MG63 (cell line): Measurements from ENCODE around the gene KIF6. TPM values are rescaled to one million over a fixed set of nuclear protein-coding genes. Genes with fewer than 3 reads are reported as not detected.

Experiments
- DNase-seq: peaks from one replicate; pipeline ENCODE4 v3.0.0-alpha.2; 2020
- H3K27me3 ChIP-seq: fragments of 250-450 bp; sonication (Bioruptor Pico); 2 replicates; pipeline ENCODE4 v1.5.1; 2020; ENCODE audit warnings: mild to moderate bottlenecking, moderate library complexity
- H3K36me3 ChIP-seq: fragments of 250-450 bp; sonication (Bioruptor Pico); 2 replicates; pipeline ENCODE4 v1.5.1; 2020; ENCODE audit warnings: mild to moderate bottlenecking, moderate library complexity
- H3K4me3 ChIP-seq: fragments of 250-450 bp; sonication (Bioruptor Pico); 2 replicates; pipeline ENCODE4 v1.5.1; 2020; ENCODE audit warnings: mild to moderate bottlenecking, moderate library complexity
- H3K9me3 ChIP-seq: fragments of 250-450 bp; sonication (Bioruptor Pico); 2 replicates; pipeline ENCODE4 v1.5.1; 2020; ENCODE audit warnings: mild to moderate bottlenecking, moderate library complexity
- total RNA-seq: library from RNA; depleted of rRNA; stranded (reverse); fragments of >200 nt; shearing (Covaris generic); gene quantifications from 2 replicates; pipeline ENCODE4 v1.2.3, GENCODE V29; 2014; ENCODE audit warnings: low replicate concordance

The KIF6 gene
- total RNA-seq, 1 experiment from 2014 or later: not detected

DNA sequence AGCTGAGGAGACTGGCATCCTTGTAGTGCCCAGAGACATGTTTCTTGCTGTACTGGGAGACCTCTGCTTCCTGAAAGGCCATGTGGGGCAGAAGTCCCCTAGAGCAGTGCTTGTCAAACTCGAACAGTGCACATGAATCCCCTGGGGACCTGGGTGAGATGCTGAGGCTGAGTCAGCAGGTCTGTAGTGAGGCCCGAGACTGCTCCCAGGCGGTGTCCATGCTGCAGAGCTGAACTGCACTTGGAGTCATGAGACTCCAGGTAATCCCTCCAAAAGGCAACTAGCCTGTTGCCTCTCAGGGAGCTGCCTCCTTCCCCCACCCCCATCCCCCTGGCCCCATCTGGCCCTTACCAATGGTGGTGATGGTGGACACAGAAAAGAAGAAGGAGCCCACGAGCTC lies 414.7 kb downstream of the KIF6 start:
- H3K36me3 ChIP-seq: no peaks in the 10 kb centered on the region
- no peaks in the 10 kb centered on the region for H3K9me3 ChIP-seq
- no peak for DNase-seq
- H3K27me3 ChIP-seq: no peaks in the 10 kb centered on the region
- H3K4me3 ChIP-seq: no peak overlapping the region

DNA sequence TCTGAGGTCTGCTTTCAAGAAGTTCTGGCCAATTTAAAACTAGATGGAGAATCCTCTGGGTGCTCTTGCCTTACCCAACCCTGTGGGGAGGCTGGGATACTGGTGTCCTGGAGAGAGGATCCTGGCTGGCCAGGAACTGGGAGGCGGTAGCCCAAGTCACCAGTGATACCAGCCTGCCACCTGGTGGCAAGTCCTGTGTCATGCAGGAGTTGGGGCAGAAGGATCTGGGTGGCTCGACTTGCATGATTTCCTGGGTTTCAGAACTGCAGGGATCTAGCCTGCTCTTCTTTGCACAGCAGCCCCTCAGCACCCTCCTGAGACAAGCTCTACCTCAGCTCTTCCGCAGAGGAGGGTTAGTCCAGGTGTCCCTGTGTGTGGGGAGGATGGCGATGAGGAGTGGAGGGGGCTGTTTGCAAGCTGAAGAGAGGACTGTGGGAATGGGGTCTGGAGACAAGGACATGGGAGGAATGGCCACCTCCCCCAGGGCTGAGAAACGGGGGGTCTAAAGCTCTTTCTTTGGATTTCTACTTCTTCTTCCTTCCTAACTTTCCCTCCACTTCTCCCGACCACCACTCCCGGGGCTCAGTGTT lies 415.2 kb downstream of the KIF6 start:
- peak; percentile 46 for DNase-seq
- no peak overlapping the region for H3K4me3 ChIP-seq

DNA sequence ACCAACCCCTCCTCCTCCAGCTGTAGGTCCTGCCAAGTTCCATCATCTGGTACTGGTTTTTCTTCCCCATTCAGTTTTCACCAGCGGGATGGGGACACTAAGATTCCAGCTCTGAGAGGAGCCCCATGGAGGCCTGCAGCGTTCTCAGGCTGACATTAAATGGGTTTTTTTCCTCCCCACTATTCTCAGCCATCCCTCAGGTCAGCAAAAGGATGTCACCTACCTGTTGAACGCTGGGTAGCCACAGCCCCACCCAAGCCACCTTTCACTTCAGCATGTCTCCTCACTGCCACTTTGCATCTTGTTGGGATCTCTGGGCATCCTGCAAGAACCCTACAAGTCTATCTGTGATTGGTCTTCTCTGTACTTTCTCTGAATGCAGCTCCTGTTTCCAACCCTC lies 417.7 kb downstream of the KIF6 start:
- no peaks in the 10 kb centered on the region for H3K9me3 ChIP-seq
- no peak overlapping the region for H3K4me3 ChIP-seq
- no peaks in the 10 kb centered on the region for H3K27me3 ChIP-seq
- no peak for DNase-seq
- no peaks in the 10 kb centered on the region for H3K36me3 ChIP-seq

More for the DNA sequence above, 415.2 kb downstream of the KIF6 start:
- H3K9me3 ChIP-seq: no peaks in the 10 kb centered on the region
- no peaks in the 10 kb centered on the region for H3K36me3 ChIP-seq
- no peaks in the 10 kb centered on the region for H3K27me3 ChIP-seq

DNA sequence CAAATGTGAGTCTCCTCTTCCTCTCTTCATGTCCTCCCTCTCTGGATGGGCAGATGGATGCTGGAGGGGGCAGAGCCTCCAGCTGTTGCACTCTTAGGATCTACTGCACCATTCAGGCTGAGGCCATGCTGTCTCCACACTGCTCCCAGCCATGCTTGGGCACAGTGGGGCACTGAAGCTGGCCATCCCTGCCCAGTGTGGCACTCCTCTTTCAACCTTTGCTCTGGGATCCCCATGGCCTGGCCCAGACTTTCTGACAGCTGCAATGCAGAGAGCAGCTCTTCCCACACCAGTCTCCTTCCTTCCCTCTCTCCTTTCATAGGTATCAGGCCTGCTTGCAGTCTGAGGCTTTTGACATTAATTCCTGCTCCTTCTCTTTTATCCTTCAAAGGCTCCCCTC lies 420.3 kb downstream of the KIF6 start:
- no peak overlapping the region for H3K4me3 ChIP-seq
- H3K27me3 ChIP-seq: no peaks in the 10 kb centered on the region
- no peaks in the 10 kb centered on the region for H3K36me3 ChIP-seq
- no peak for DNase-seq
- H3K9me3 ChIP-seq: no peaks in the 10 kb centered on the region

DNA sequence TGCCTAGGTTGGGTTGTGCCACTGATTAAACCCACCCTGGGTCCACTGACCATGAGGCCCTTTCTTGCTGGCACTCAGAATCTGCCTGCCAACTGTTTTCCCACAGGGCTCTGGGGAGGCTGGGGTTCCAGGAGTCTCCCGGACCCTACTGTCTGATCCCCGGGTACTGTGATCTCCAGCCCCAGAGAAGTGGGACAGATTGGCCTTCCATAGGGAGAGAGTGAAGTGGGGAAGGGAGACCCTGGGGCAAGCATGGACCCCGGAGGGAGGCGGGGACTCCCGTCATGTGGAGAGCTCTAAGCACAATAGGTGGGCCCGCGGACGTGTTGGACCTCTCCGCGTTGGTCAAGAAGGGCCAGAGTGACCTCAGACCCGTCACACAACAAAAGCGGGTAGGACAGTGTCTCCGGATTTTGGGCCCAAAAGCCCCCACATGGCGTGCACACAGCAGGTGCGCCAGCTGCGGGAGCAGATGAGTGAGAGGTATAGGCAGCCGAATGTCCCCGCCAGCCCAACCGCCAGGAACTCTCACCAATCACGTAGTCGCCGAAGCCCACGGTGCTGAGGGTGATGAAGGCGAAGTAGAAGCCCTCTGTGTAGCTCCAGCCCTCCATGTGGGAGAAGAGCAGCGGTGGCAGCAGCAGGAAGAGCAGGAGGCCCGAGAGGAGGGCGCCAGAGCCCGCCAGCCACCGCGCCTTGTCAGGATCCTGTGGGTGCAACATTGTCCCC lies 421.6 kb downstream of the KIF6 start:
- Histone ChIP-seq H3K9me3 (no peaks in the 10 kb centered on the region), H3K4me3 (no peak overlapping the region), H3K36me3 (no peaks in the 10 kb centered on the region), H3K27me3 (no peaks in the 10 kb centered on the region)
- no peak for DNase-seq

DNA sequence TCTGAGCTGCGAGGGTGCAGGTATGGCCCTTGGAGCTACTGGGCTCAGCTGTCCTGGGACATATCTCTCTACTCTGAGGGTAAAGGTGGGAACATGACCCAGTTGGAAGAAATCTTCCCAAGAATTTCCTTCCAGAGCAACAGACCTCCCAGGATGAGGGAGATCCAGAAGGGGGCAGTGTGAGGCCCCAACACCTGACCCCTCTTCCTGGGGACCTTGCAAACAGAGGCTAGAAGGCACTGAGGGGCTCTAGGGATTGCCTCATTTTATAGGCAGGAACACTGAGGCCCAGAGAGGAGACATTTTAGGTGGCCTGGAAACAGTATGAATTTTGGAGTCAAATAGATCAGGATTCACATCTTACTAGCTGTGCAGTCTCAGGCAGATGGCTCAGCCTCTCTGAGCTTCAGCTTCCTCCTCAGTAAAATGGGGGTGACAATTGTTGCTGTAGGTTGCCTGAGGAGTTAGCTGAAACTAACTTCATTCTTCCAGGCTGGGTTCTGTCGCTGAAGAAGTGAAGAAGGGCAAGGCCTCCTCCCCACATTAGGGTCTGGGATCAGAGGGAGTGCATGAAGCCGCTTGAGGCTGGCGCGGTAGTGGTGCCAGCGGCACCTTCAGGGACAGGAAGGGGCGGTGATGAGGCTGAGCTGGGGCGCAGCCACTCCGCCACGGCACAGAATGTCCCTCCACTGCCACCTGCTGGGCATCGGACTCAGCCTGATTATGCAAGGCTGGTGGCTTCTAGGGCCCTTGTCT lies 422.4 kb downstream of the KIF6 start:
- H3K4me3 ChIP-seq: no peak overlapping the region
- no peaks in the 10 kb centered on the region for H3K27me3 ChIP-seq
- no peaks in the 10 kb centered on the region for H3K9me3 ChIP-seq
- no peaks in the 10 kb centered on the region for H3K36me3 ChIP-seq
- DNase-seq: peak; percentile 49

DNA sequence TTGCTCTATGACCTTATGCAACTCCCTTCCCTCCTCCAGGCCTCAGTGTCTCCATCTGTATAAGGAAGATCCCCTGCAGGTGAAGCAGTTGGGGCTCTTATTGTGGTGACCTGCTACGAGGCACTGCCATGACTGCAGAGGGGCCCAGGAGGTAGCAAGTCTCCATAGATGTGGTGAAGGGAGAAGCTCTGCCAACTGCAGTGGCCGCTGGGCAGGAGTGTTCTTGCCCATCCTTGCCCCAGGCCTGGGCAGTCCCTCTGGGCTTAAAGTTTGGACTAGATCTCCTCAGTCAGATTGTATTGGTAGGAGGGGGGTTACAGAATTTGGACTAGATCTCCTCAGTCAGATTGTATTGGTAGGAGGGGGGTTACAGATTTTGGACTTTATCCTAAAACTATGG lies 423.2 kb downstream of the KIF6 start:
- no peaks in the 10 kb centered on the region for H3K27me3 ChIP-seq
- no peak for DNase-seq
- H3K4me3 ChIP-seq: no peak overlapping the region
- no peaks in the 10 kb centered on the region for H3K36me3 ChIP-seq
- no peaks in the 10 kb centered on the region for H3K9me3 ChIP-seq

DNA sequence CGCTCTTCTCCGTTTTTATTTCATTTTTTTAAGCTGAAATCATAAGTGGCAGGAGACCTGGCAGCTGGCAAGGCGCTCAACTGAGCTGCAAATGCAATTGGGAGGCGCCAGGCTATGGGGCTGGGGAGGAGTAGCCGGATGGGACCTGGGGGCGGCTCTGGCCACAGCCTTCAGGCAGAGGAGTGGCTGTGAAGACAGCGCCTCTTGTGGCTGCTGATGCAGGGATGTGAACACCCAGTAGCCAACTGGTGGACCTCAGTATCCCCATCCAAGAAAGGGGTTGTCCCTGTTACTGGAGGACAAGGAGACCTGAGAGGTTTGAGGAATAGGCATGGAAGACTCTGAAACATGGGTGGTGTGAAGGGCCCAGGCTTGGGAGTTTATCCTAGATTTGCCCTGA lies 423.6 kb downstream of the KIF6 start:
- no peaks in the 10 kb centered on the region for H3K36me3 ChIP-seq
- DNase-seq: peak; percentile 9
- no peaks in the 10 kb centered on the region for H3K27me3 ChIP-seq
- H3K9me3 ChIP-seq: no peaks in the 10 kb centered on the region
- H3K4me3 ChIP-seq: no peak overlapping the region

DNA sequence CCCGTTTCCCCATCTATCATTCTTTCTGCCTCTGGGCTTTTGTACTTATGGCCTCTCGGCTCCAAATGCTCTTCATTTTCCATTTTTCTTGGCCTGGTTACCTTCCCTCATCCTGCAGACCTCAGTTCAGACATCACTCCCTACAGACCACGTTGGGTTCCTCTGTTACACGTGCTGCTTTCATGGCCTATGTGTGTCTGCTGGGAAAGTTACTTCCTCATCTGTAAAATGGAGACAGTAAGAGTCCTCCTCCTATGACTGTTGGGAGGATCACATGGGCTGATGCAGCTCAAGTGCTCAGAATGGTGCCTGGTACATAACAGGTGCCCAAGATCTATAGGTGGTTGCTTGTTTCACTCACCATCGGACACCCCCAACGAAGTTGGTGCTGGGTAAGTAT lies 424.5 kb downstream of the KIF6 start:
- DNase-seq: no peak

DNA sequence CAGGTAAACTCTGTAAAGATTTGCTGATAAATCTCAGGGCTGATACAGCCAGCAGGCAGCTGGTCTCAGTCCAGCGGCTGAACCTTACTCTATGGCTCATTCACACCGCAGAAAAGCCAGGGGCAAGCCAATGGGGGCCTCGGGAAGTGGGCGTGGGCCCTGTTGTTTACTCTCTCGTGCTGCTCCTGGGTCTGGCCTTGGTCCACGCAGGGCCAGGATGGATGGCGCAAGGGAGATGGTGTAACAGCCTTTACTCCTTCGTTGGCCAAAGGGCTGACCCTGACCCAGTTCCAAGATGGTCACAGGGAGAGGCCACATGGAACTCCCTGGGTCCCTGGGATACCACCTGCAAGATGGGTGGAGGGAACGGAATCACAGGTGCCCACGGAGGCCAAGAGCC lies 427.1 kb downstream of the KIF6 start:
- Histone ChIP-seq H3K27me3 (no peaks in the 10 kb centered on the region), H3K9me3 (no peaks in the 10 kb centered on the region), H3K4me3 (no peak overlapping the region), H3K36me3 (no peaks in the 10 kb centered on the region)
- DNase-seq: no peak

More for the DNA sequence above, 424.5 kb downstream of the KIF6 start:
- Histone ChIP-seq H3K36me3 (no peaks in the 10 kb centered on the region), H3K9me3 (no peaks in the 10 kb centered on the region), H3K4me3 (no peak overlapping the region), H3K27me3 (no peaks in the 10 kb centered on the region)

DNA sequence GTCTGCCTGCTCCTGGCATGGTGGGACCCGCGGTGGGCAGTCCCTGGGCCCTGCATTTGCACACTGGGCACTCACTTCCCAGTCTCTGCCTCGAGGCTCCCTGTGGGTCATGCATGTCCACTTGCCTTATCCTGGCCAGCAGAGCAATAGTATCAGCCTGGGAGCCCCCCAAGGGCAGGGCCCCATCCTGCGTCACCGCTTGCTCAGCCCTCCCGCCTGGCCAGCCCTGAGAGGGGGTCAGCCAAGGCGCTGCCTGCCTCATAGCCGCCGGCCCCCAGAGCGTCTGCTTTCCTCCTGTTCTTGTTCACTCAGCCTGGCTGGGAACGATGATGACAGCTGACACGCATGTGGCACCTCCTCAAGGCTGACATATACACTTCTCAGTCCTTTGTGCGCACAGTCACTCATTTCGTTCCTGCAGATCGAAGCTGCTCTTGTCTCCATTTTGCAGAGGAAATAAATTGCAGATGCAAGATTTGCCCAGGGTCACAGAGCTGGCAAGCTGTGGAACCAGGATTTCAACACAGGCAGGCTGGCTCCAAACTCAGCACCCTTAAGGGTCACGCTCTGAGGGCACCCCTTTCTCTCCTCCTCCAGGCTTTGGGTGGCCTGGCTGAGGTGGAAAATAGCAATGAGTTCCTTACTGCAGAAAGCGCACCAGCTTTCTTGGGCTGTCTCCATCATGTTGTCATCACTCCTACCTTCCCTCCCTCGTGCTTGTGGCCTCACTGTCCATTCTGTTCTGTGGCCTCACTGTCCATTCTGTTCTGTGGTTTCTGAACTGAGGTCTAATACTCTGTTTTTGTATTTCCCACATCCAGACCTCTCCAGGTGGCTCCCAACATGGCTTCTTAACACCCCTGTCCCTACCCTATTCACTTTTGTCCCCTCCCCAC lies 428.2 kb downstream of the KIF6 start:
- peak; percentile 50 for DNase-seq

DNA sequence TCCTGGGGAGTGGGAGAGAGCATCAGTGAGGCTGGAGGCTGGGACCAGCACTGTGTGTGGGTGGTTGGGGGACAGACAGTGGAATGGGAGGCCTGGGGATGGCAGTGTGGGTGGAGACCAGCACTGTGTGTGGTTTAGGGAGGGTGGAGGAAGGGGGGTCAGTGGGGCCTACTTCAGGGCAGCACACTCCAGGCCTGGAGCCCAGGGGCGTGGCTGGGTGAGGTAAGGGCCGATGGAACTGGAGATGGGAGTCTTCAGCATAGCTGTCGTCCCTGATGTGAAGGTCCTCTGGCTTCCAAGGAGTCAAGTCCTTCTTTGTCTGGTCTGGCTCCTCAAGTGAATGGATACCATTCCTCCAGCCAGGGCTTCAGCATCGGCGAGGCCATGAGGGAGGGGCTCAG lies 429.6 kb downstream of the KIF6 start:
- no peaks in the 10 kb centered on the region for H3K9me3 ChIP-seq
- peak; percentile 55 for DNase-seq
- H3K36me3 ChIP-seq: no peaks in the 10 kb centered on the region
- no peaks in the 10 kb centered on the region for H3K27me3 ChIP-seq
- no peak overlapping the region for H3K4me3 ChIP-seq

More for the DNA sequence above, 428.2 kb downstream of the KIF6 start:
- Histone ChIP-seq H3K27me3 (no peaks in the 10 kb centered on the region), H3K4me3 (no peak overlapping the region), H3K36me3 (no peaks in the 10 kb centered on the region), H3K9me3 (no peaks in the 10 kb centered on the region)

DNA sequence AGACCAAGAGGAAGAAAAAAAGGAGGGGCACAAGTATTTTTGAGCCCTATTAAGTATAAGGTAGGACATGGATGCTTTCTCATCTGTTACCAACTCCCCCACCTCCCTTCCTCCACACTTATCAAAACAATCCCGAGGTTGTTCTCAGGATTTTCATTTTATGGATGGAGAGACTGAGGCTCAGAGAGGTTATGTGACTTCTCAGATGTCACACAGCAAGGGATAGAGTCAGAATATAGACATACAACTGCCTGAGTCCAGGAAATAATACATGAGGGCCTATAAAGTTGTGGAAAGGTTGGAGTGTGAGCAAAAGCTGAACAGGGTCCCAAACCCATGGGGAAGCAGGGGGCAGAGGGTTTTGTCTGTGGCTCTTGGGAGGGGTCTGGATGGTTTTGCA lies 430.3 kb downstream of the KIF6 start:
- no peaks in the 10 kb centered on the region for H3K27me3 ChIP-seq
- H3K9me3 ChIP-seq: no peaks in the 10 kb centered on the region
- no peak overlapping the region for H3K4me3 ChIP-seq
- no peaks in the 10 kb centered on the region for H3K36me3 ChIP-seq
- no peak for DNase-seq

DNA sequence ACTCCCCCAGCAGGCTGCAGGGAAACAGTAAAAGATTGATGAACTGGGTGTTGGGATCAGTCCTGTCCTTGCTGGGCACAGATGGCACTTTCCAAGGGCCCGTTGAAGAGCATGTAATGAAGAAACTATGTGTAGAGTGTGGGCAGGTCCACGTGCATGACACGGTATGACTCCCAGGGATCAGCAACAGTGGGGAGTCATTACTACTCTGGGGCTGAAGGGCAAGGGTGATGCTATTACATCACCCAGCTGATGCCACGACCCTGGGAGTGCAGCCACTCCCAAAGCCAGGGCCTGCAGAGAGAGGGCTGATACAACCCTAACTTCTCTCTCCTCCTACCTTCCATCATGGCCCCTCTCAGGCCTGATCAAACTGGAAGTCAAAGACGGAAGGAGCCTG lies 431.1 kb downstream of the KIF6 start:
- DNase-seq: peak; percentile 57
- no peaks in the 10 kb centered on the region for H3K9me3 ChIP-seq
- no peaks in the 10 kb centered on the region for H3K27me3 ChIP-seq
- no peak overlapping the region for H3K4me3 ChIP-seq
- no peaks in the 10 kb centered on the region for H3K36me3 ChIP-seq

DNA sequence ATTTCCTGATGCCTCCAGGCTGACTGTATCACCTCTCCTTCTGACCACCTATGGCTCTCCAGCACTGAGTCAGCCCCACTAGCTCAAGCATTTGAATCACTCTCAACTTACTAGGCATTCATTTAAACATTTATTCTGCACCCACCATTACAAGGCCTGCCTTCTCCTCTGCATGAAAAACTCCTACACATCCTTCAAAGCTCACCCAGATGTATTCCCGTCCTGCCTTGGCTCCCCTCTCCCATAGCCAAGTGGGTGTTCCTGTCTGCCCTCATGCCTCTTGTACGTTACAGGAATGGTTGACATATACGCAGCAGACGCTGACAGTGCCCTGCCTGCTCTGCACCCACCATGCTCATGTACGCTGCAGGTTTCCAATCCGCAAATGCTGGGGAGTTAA lies 432.6 kb downstream of the KIF6 start:
- Histone ChIP-seq H3K27me3 (no peaks in the 10 kb centered on the region), H3K9me3 (no peaks in the 10 kb centered on the region), H3K4me3 (no peak overlapping the region), H3K36me3 (no peaks in the 10 kb centered on the region)
- no peak for DNase-seq

DNA sequence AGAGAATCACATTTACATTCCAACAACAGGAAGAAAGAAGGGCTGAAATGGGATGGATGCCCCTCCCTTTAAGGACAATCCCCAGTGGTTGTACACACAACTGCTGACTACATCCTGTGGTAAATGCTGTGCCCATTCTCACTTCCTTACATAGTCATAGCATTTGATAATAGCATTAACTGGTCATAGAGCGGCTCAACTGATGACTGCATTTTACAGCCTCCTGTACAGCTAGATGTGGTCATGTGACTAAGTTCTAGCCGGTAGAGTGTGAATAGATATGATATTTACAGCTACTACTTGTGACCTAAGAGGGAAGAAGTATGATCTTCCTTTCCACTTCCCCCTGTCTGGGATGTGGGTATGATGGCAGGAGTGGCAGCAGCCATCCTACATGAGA lies 435.7 kb downstream of the KIF6 start:
- Histone ChIP-seq H3K27me3 (no peaks in the 10 kb centered on the region), H3K36me3 (no peaks in the 10 kb centered on the region), H3K9me3 (no peaks in the 10 kb centered on the region), H3K4me3 (no peak overlapping the region)
- no peak for DNase-seq

DNA sequence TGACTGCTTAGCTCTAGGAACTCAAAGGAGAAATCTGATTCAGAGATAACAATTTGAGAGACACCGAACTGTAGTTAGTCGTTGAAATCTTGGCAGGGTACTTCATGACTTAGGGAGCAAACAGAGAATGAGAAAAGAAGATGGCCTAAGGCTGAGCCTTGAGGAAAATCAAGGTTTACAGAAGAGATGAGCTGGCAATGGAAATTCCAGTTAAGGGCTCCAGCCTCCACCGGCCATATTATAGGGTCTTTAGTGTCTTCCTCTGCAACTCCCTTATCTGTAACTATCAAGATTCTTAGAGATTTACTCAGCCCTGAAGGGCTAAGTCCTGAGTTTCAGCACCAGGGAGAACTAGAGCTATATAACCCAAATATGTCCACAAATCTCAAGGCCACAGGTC lies 437.6 kb downstream of the KIF6 start:
- H3K27me3 ChIP-seq: no peaks in the 10 kb centered on the region
- H3K4me3 ChIP-seq: no peak overlapping the region
- no peaks in the 10 kb centered on the region for H3K9me3 ChIP-seq
- no peaks in the 10 kb centered on the region for H3K36me3 ChIP-seq
- DNase-seq: no peak
